ENCODE results near the gene SPTBN2. TPM values are rescaled to one million over a fixed set of nuclear protein-coding genes. Genes with fewer than 3 reads are reported as not detected.

Gene SPTBN2
- total RNA-seq, 1 experiment from 2014 or later, result 37.6 TPM

GRCh38 chr11:66698491-66698890 is 30.5 kb downstream of the SPTBN2 start:
- peaks cover 9% of the 10 kb centered on the region for H3K4me1 ChIP-seq
- intact Hi-C loops (cut with micrococcal nuclease; ENCODE audit: unreplicated experiment), result no loop called here
- H3K4me3 ChIP-seq (ENCODE audit: low read depth, low read length), result no peak overlapping the region
- TF ChIP-seq, protein P1, sequence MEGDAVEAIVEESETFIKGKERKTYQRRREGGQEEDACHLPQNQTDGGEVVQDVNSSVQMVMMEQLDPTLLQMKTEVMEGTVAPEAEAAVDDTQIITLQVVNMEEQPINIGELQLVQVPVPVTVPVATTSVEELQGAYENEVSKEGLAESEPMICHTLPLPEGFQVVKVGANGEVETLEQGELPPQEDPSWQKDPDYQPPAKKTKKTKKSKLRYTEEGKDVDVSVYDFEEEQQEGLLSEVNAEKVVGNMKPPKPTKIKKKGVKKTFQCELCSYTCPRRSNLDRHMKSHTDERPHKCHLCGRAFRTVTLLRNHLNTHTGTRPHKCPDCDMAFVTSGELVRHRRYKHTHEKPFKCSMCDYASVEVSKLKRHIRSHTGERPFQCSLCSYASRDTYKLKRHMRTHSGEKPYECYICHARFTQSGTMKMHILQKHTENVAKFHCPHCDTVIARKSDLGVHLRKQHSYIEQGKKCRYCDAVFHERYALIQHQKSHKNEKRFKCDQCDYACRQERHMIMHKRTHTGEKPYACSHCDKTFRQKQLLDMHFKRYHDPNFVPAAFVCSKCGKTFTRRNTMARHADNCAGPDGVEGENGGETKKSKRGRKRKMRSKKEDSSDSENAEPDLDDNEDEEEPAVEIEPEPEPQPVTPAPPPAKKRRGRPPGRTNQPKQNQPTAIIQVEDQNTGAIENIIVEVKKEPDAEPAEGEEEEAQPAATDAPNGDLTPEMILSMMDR (IDR thresholded peaks at IDR 0.05; ENCODE audit: insufficient read depth in 1 of 2, low read depth in 1 of 2, low read length in 1 of 2, severe bottlenecking in 1 of 2, unreplicated experiment in 1 of 2), result no peak
- H3K27me3 Mint-ChIP-seq (ENCODE audit: insufficient read depth, unreplicated experiment), result no peaks in the 10 kb centered on the region
- H3K36me3 ChIP-seq (ENCODE audit: control insufficient read depth, insufficient read depth, low read length), result peaks cover 5% of the 10 kb centered on the region; the same call in 1 of the 2 replicates
- H3K9me3 ChIP-seq, result no peaks in the 10 kb centered on the region
- ChIA-PET CTCF (no interaction called here), POLR2A (no interaction called here)
- H3K4me1 Mint-ChIP-seq (ENCODE audit: low read depth, unreplicated experiment), result no peaks in the 10 kb centered on the region
- no peak for DNase-seq
- H3K27me3 ChIP-seq (replicated peaks; ENCODE audit: control insufficient read depth, insufficient read depth, low read length), result no peaks in the 10 kb centered on the region
- no peaks in the 10 kb centered on the region for H3K9me3 Mint-ChIP-seq (ENCODE audit: unreplicated experiment)
- H3K27ac Mint-ChIP-seq (ENCODE audit: unreplicated experiment), result no peak overlapping the region
- peaks cover 27% of the 10 kb centered on the region for H3K36me3 Mint-ChIP-seq (ENCODE audit: insufficient read depth, unreplicated experiment)
- BruUV-seq (replicated peaks), result no TSS peak
- H3K4me3 Mint-ChIP-seq (ENCODE audit: unreplicated experiment), result no peak overlapping the region

DNA sequence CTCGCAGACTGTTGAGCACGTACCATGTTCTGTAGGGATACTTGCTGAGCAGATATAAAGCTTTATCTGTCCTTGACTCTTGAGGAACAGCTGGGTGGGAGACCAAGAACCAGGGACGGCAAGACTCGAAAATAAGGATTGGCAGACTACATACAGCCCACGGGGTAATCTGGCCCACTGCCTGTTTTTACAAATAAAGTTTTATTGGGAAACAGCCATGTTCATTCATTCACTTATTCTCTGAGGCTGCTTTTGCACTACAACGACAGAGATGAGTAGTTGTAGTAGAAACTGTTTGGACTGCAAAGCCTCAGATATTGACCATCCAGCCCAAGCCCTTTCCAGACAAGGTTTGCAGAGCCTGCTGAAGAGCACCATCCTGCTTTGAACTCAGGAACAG is 31.0 kb downstream of the SPTBN2 start:
- Histone ChIP-seq H3K36me3 (ENCODE audit: control insufficient read depth, insufficient read depth, low read length) (peaks cover 5% of the 10 kb centered on the region; the same call in 1 of the 2 replicates), H3K9me3 (no peaks in the 10 kb centered on the region), H3K4me3 (ENCODE audit: low read depth, low read length) (no peak overlapping the region), H3K27me3 (replicated peaks; ENCODE audit: control insufficient read depth, insufficient read depth, low read length) (no peaks in the 10 kb centered on the region), H3K4me1 (peaks cover 9% of the 10 kb centered on the region)
- no peak for DNase-seq
- H3K4me1 Mint-ChIP-seq (ENCODE audit: low read depth, unreplicated experiment), result no peaks in the 10 kb centered on the region
- peaks cover 32% of the 10 kb centered on the region for H3K36me3 Mint-ChIP-seq (ENCODE audit: insufficient read depth, unreplicated experiment)
- POLR2A ChIA-PET, result no interaction called here
- no peaks in the 10 kb centered on the region for H3K27me3 Mint-ChIP-seq (ENCODE audit: insufficient read depth, unreplicated experiment)
- no peak overlapping the region for H3K27ac Mint-ChIP-seq (ENCODE audit: unreplicated experiment)
- BruUV-seq (replicated peaks), result no TSS peak
- TF ChIP-seq, protein P1 (IDR thresholded peaks at IDR 0.05; ENCODE audit: insufficient read depth in 1 of 2, low read depth in 1 of 2, low read length in 1 of 2, severe bottlenecking in 1 of 2, unreplicated experiment in 1 of 2), result no peak
- intact Hi-C loops (cut with micrococcal nuclease; ENCODE audit: unreplicated experiment), result no loop called here
- H3K9me3 Mint-ChIP-seq (ENCODE audit: unreplicated experiment), result no peaks in the 10 kb centered on the region
- CTCF ChIA-PET, result no interaction called here
- no peak overlapping the region for H3K4me3 Mint-ChIP-seq (ENCODE audit: unreplicated experiment)

DNA sequence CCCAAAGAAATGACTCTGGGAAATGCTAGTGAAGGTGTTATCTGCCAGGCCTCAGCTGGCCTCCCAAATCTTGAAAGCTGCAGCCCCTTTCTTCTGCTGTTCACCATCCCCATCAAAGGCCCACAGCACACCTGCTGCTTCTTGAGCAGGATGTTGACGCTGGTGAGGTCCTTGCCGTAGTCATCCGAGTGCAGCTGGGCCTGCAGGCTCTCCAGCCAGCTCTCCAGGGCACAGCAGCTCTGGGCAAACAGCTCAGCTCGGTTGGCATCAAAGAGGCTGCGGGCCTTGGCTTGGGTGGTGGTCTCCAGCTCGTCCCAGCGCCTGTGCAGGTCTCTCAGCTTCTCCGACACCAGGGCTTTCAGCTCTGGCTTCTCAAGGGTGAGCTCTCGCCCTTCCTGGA is 32.9 kb downstream of the SPTBN2 start:
- H3K36me3 Mint-ChIP-seq (ENCODE audit: insufficient read depth, unreplicated experiment), result peaks cover 41% of the 10 kb centered on the region
- peaks cover 9% of the 10 kb centered on the region for H3K4me1 ChIP-seq
- intact Hi-C loops (cut with micrococcal nuclease; ENCODE audit: unreplicated experiment), result no loop called here
- no peaks in the 10 kb centered on the region for H3K27me3 ChIP-seq (replicated peaks; ENCODE audit: control insufficient read depth, insufficient read depth, low read length)
- DNase-seq, result no peak
- no peaks in the 10 kb centered on the region for H3K27me3 Mint-ChIP-seq (ENCODE audit: insufficient read depth, unreplicated experiment)
- H3K27ac Mint-ChIP-seq (ENCODE audit: unreplicated experiment), result no peak overlapping the region
- TF ChIP-seq, protein P1 (IDR thresholded peaks at IDR 0.05; ENCODE audit: insufficient read depth in 1 of 2, low read depth in 1 of 2, low read length in 1 of 2, severe bottlenecking in 1 of 2, unreplicated experiment in 1 of 2), result no peak
- POLR2A ChIA-PET, result no interaction called here
- CTCF ChIA-PET, result interaction anchor here (1.2 to 1.6 kb wide), 2 partner anchors 18 to 19 kb away, joined by 4 read pairs; partner anchors contain the start of gene RBM4B
- H3K4me3 ChIP-seq (ENCODE audit: low read depth, low read length), result no peak overlapping the region
- H3K9me3 ChIP-seq, result no peaks in the 10 kb centered on the region
- H3K36me3 ChIP-seq (ENCODE audit: control insufficient read depth, insufficient read depth, low read length), result peaks cover 5% of the 10 kb centered on the region; the same call in 1 of the 2 replicates
- no peaks in the 10 kb centered on the region for H3K4me1 Mint-ChIP-seq (ENCODE audit: low read depth, unreplicated experiment)
- no peak overlapping the region for H3K4me3 Mint-ChIP-seq (ENCODE audit: unreplicated experiment)
- H3K9me3 Mint-ChIP-seq (ENCODE audit: unreplicated experiment), result no peaks in the 10 kb centered on the region
- BruUV-seq (replicated peaks), result no TSS peak

Measured in Caco-2 (cell line).